Measurements from ENCODE around the gene DGCR2.

The DGCR2 gene

DNA sequence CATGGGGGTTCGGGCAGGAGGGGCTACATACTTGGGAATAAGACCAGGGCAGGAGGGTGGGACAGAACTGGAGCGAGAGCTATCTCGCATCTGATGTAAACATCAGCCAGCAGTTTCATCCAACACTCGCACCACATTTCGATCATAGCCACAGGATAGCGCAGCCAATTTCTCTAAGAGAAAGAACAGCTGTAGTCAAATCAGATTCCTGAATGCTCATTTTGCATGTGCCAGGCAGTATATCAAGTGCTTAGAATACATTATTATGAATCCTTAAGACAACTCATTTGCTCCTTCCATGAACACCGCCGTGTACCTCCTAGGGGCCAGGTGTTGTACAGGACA is 14.5 kb downstream of the DGCR2 start:
- no peaks in the 10 kb centered on the region for H3K36me3 ChIP-seq (ENCODE audit: insufficient read depth, low read length)

DNA sequence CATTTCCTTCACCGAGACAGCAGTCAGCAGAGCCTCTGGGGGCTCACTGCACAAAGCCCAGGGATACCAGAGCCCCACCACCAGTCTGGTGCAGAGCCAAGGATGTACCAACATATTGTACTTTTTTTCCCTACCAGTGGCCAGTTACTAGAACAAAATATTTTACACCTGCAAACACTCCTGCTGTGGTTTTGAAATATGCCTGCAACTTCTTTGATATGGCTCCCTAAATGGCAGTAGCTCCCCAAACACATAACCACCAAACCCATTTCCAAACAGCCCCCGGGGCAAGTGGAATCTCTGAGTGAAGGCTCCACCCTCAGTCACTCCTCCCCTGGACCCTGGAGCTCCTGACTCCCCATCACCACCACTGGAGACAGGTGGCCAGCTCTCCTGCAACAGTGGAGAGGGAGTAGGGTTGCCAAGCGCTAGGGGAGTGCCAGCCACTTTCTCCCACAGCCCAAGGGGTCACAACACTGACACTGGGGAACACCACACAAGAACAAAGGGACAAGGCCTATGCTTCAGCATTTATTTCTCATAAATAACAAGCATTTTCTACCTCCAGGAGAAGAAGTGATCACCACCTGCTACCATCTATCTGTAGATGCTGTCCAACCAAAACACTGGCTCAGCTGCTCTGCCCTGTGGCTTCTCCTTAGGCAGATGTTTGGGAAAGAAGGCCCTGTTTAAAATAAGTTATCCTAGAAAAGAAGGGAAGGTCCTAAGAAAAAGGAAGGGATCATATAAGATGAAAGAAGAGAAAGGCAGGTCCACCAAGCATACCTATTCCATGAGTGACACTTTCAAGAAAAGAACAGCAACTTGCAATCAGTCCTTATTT is 15.1 kb downstream of the DGCR2 start:
- Histone ChIP-seq H3K4me1 (ENCODE audit: control insufficient read depth, insufficient read depth, low read length, unreplicated experiment) (peaks cover 16% of the 10 kb centered on the region), H3K4me3 (ENCODE audit: low read depth, low read length) (no peak overlapping the region), H3K27ac (ENCODE audit: low read depth, low read length) (no peak overlapping the region), H3K27me3 (ENCODE audit: insufficient read depth, low read length) (no peaks in the 10 kb centered on the region), H3K79me2 (ENCODE audit: control insufficient read depth, insufficient read depth, low read length, unreplicated experiment) (peaks cover 46% of the 10 kb centered on the region), H3K36me3 (ENCODE audit: insufficient read depth, low read length) (no peaks in the 10 kb centered on the region), H2AFZ (ENCODE audit: low read length, unreplicated experiment) (no peak overlapping the region)

More for the DNA sequence above, 14.5 kb downstream of the DGCR2 start:
- H3K27me3 ChIP-seq (ENCODE audit: insufficient read depth, low read length) = no peaks in the 10 kb centered on the region
- H3K27ac ChIP-seq (ENCODE audit: low read depth, low read length) = no peak overlapping the region
- peaks cover 48% of the 10 kb centered on the region for H3K79me2 ChIP-seq (ENCODE audit: control insufficient read depth, insufficient read depth, low read length, unreplicated experiment)
- no peak overlapping the region for H2AFZ ChIP-seq (ENCODE audit: low read length, unreplicated experiment)
- H3K4me3 ChIP-seq (ENCODE audit: low read depth, low read length) = no peak overlapping the region
- peaks cover 16% of the 10 kb centered on the region for H3K4me1 ChIP-seq (ENCODE audit: control insufficient read depth, insufficient read depth, low read length, unreplicated experiment)

DNA sequence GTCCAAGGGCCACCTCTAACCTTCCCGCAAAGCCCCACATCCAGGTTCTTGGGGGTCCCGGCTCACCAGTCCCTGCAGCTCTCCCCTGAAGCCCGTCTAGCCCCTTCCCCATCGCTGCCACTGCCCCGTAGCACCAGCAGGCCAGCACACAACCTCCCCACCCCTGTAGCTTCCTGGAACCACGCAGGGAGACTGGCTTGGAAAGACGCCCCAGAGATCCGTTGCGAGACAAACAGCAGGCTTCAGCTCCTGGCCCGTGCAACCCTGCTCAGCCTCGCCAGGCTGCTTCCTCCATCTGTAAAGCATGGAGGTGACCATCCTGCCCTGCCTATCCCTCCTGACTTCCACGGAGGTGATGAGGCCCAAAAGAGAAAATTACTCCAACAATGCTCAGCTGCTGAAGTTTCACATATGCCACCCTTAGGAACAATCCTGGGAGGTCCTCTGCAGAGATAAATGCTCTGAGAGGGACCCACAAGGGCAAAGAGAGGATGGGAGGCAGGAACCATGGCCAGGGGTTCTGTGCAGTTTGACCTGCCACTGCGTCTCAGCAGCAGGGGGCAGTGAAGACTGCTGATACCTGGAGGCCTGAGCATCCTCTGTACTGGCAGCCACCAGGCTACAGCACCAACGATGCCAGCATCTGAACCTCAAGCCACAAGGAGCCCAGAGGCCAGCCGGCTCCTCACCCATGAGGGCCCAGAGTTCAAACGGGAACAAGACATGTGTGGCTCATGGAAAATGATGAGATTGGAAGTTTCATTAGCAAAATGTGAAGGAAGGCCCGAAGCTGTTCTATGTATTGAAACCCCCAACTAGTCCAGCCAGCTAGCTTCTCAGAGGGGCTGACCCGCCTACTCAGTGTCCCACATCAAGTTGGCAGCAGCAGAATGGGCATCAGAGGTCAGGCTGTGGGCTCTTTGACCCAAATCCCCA is 16.1 kb downstream of the DGCR2 start:
- peaks cover 45% of the 10 kb centered on the region for H3K79me2 ChIP-seq (ENCODE audit: control insufficient read depth, insufficient read depth, low read length, unreplicated experiment)
- peaks cover 16% of the 10 kb centered on the region for H3K4me1 ChIP-seq (ENCODE audit: control insufficient read depth, insufficient read depth, low read length, unreplicated experiment)
- no peak overlapping the region for H2AFZ ChIP-seq (ENCODE audit: low read length, unreplicated experiment)
- no peaks in the 10 kb centered on the region for H3K27me3 ChIP-seq (ENCODE audit: insufficient read depth, low read length)
- no peaks in the 10 kb centered on the region for H3K36me3 ChIP-seq (ENCODE audit: insufficient read depth, low read length)
- no peak overlapping the region for H3K27ac ChIP-seq (ENCODE audit: low read depth, low read length)
- H3K4me3 ChIP-seq (ENCODE audit: low read depth, low read length) = no peak overlapping the region

- Histone ChIP-seq H3K27ac (ENCODE audit: low read depth, low read length) (no peak overlapping the region), H3K79me2 (ENCODE audit: control insufficient read depth, insufficient read depth, low read length, unreplicated experiment) (peaks cover 44% of the 10 kb centered on the region), H3K4me1 (ENCODE audit: control insufficient read depth, insufficient read depth, low read length, unreplicated experiment) (peaks cover 16% of the 10 kb centered on the region), H3K27me3 (ENCODE audit: insufficient read depth, low read length) (no peaks in the 10 kb centered on the region), H3K4me3 (ENCODE audit: low read depth, low read length) (no peak overlapping the region), H3K36me3 (ENCODE audit: insufficient read depth, low read length) (no peaks in the 10 kb centered on the region), H2AFZ (ENCODE audit: low read length, unreplicated experiment) (no peak overlapping the region)
Measured at GRCh38 chr22:19105456-19105855, 16.8 kb downstream of the DGCR2 start.

DNA sequence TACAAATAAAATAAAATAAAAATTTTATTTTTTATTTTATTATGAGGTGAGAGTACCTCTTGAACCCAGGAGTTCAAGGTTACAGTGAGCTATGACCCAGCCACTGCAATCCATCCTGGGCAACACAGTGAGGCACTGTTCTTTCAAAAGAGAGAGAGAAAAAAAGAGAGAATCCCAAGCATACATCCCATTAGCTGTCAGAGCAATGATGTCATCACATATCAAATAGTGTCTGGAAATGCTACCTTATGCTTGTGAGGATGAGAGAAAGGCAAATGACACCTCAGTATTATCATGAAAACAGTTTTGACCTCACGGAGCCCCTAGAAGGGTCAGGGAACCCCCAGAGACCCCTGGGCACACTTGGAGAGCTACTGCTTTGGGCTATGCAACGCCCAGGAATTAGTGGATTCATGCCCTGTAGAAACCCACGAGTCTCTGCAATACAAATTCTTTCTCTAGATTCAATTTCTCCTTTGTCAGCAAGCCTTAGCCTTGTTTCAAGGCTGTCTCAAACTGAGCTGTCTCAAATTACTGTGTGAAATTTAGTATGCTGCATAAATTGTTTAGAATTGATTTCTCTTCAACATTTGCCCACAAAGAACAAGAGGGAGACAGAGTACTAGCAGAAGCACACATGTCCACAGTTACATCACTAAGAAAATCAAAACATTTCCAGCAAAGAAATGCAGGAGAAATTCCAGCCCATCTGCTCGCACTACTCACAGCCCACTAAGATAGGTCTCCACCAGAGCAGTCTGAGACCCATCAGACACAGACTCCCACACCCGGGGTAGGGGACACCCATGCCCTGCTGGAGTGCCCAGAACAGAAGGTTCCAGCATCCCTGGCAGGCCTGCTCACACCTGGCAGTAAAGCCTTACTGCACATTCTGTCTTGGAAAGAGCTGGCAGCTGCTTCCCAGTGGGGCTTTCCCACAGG is 18.1 kb downstream of the DGCR2 start:
- no peak overlapping the region for H2AFZ ChIP-seq (ENCODE audit: low read length, unreplicated experiment)
- H3K79me2 ChIP-seq (ENCODE audit: control insufficient read depth, insufficient read depth, low read length, unreplicated experiment) = peaks cover 50% of the 10 kb centered on the region
- H3K4me1 ChIP-seq (ENCODE audit: control insufficient read depth, insufficient read depth, low read length, unreplicated experiment) = peaks cover 5% of the 10 kb centered on the region
- no peaks in the 10 kb centered on the region for H3K27me3 ChIP-seq (ENCODE audit: insufficient read depth, low read length)
- H3K4me3 ChIP-seq (ENCODE audit: low read depth, low read length) = no peak overlapping the region
- no peaks in the 10 kb centered on the region for H3K36me3 ChIP-seq (ENCODE audit: insufficient read depth, low read length)
- no peak overlapping the region for H3K27ac ChIP-seq (ENCODE audit: low read depth, low read length)

DNA sequence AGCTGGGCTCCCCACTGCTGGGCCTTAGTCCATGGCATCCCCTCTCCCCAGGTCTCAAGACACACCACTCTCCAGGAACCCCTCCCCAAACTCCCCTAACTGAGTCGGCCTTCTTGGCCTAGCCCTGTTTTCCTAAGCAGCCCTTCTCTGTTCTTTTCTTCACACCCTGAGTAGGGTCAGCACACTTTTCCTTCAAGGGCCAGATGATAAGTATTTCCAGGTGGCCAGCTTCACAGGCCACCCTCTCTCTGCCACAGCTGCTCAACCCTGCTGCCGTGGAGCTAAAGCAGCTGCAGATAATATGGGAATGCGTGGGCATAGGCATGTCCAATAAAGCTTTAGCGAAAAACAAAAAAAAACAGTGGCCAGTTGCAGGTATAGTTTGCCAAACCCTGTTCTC is 24.1 kb downstream of the DGCR2 start:
- no peak overlapping the region for H3K4me3 ChIP-seq (ENCODE audit: low read depth, low read length)
- H3K27me3 ChIP-seq (ENCODE audit: insufficient read depth, low read length) = no peaks in the 10 kb centered on the region
- H2AFZ ChIP-seq (ENCODE audit: low read length, unreplicated experiment) = no peak overlapping the region
- H3K4me1 ChIP-seq (ENCODE audit: control insufficient read depth, insufficient read depth, low read length, unreplicated experiment) = no peaks in the 10 kb centered on the region
- H3K79me2 ChIP-seq (ENCODE audit: control insufficient read depth, insufficient read depth, low read length, unreplicated experiment) = peaks cover 21% of the 10 kb centered on the region
- H3K27ac ChIP-seq (ENCODE audit: low read depth, low read length) = no peak overlapping the region
- H3K36me3 ChIP-seq (ENCODE audit: insufficient read depth, low read length) = no peaks in the 10 kb centered on the region

DNA sequence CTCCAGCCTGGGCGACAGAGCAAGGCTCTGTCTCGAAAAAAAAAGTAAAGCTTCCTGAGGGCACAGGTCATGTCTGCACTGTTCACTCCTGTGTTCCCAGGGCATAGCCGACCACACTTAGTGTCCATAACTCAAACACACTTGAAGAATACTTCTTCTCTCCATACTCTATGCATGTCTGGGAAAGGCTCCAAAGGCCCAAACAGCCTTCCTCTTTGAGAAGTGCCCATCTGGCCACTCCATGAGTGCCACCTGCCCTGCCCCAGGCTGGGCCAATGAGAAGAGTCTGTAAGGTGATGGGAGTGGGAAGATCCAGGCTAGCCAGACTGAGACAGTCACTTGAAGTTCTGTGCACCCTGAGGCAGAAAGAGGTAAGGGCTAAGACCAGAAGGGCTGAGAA is 24.7 kb downstream of the DGCR2 start:
- Histone ChIP-seq H3K27me3 (ENCODE audit: insufficient read depth, low read length) (no peaks in the 10 kb centered on the region), H3K27ac (ENCODE audit: low read depth, low read length) (no peak overlapping the region), H3K79me2 (ENCODE audit: control insufficient read depth, insufficient read depth, low read length, unreplicated experiment) (peaks cover 21% of the 10 kb centered on the region)

GRCh38 chr22:19096555-19096954 is 25.7 kb downstream of the DGCR2 start:
- Histone ChIP-seq H3K4me3 (ENCODE audit: low read depth, low read length) (no peak overlapping the region), H3K4me1 (ENCODE audit: control insufficient read depth, insufficient read depth, low read length, unreplicated experiment) (no peaks in the 10 kb centered on the region), H3K79me2 (ENCODE audit: control insufficient read depth, insufficient read depth, low read length, unreplicated experiment) (peaks cover 16% of the 10 kb centered on the region), H3K36me3 (ENCODE audit: insufficient read depth, low read length) (no peaks in the 10 kb centered on the region), H3K27ac (ENCODE audit: low read depth, low read length) (no peak overlapping the region), H3K27me3 (ENCODE audit: insufficient read depth, low read length) (no peaks in the 10 kb centered on the region), H2AFZ (ENCODE audit: low read length, unreplicated experiment) (no peak overlapping the region)

More for the DNA sequence above, 24.7 kb downstream of the DGCR2 start:
- H3K36me3 ChIP-seq (ENCODE audit: insufficient read depth, low read length) = no peaks in the 10 kb centered on the region
- H2AFZ ChIP-seq (ENCODE audit: low read length, unreplicated experiment) = no peak overlapping the region
- H3K4me1 ChIP-seq (ENCODE audit: control insufficient read depth, insufficient read depth, low read length, unreplicated experiment) = no peaks in the 10 kb centered on the region
- H3K4me3 ChIP-seq (ENCODE audit: low read depth, low read length) = no peak overlapping the region

GRCh38 chr22:19094393-19094997 is 27.7 kb downstream of the DGCR2 start:
- no peak overlapping the region for H3K4me3 ChIP-seq (ENCODE audit: low read depth, low read length)
- H3K36me3 ChIP-seq (ENCODE audit: insufficient read depth, low read length) = no peaks in the 10 kb centered on the region
- no peak overlapping the region for H3K27ac ChIP-seq (ENCODE audit: low read depth, low read length)
- no peak overlapping the region for H2AFZ ChIP-seq (ENCODE audit: low read length, unreplicated experiment)
- peaks cover 14% of the 10 kb centered on the region for H3K79me2 ChIP-seq (ENCODE audit: control insufficient read depth, insufficient read depth, low read length, unreplicated experiment)
- H3K27me3 ChIP-seq (ENCODE audit: insufficient read depth, low read length) = no peaks in the 10 kb centered on the region
- H3K4me1 ChIP-seq (ENCODE audit: control insufficient read depth, insufficient read depth, low read length, unreplicated experiment) = no peaks in the 10 kb centered on the region

DNA sequence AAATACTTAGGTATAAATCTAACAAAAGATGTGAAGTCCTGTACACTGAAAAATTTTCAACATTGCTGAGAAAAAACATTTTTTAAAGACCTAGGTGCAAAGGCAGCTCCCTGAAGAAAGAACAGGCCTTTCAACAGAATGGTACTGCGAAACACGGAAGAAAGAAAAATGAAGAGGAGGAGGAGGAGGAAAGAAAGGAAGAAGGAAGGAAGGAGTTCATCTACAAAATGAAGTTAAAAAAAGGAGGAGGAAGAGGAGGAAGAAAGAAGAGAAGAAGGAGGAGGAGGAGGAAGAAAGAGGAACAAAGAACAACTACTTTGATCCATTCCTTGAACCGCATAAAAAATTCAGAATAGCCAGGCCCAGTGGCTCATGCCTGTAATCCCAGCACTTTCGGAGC is 29.5 kb downstream of the DGCR2 start:
- Histone ChIP-seq H3K36me3 (ENCODE audit: insufficient read depth, low read length) (no peaks in the 10 kb centered on the region), H3K27ac (ENCODE audit: low read depth, low read length) (no peak overlapping the region), H3K27me3 (ENCODE audit: insufficient read depth, low read length) (no peaks in the 10 kb centered on the region), H2AFZ (ENCODE audit: low read length, unreplicated experiment) (no peak overlapping the region), H3K79me2 (ENCODE audit: control insufficient read depth, insufficient read depth, low read length, unreplicated experiment) (peaks cover 3% of the 10 kb centered on the region), H3K4me1 (ENCODE audit: control insufficient read depth, insufficient read depth, low read length, unreplicated experiment) (no peaks in the 10 kb centered on the region), H3K4me3 (ENCODE audit: low read depth, low read length) (no peak overlapping the region)
